HepG2 (cell line): Measurements from ENCODE around the gene SPATA21. TPM values are rescaled to one million over a fixed set of nuclear protein-coding genes. Genes with fewer than 3 reads are reported as not detected.

Experiments
- NR2F6 ChIP-seq, 2 experiments: IDR thresholded peaks; 2 replicates each; pipeline ENCODE4 v1.6.1; 2016; ENCODE audit warnings: antibody characterized with exemption in 1 of 2, mild to moderate bottlenecking in 1 of 2
- POLR2A ChIP-seq, 2 experiments: IDR thresholded peaks; 2 replicates each; pipeline ENCODE4 v1.6.1; 2011; ENCODE audit warnings: low read depth in 2 of 2, low read length in 2 of 2, mild to moderate bottlenecking in 1 of 2, moderate library complexity in 1 of 2; ENCODE audit not compliant: insufficient read depth in 1 of 2
- RXRA ChIP-seq: sonication (generic); formaldehyde crosslinking; IDR thresholded peaks from 2 replicates; pipeline ENCODE4 v1.5.1; 2020; ENCODE audit warnings: missing genetic modification reagents
- SMARCC2 ChIP-seq: fragments of 450-650 bp; IDR thresholded peaks from 2 replicates; pipeline ENCODE4 v1.6.1; 2017; ENCODE audit warnings: antibody characterized with exemption, mild to moderate bottlenecking
- SP5 ChIP-seq: IDR thresholded peaks from 2 replicates; pipeline ENCODE4 v1.6.1; 2016; ENCODE audit warnings: low read depth, borderline replicate concordance
- ZNF7 ChIP-seq: IDR thresholded peaks from 2 replicates; pipeline ENCODE4 v1.6.1; 2016; ENCODE audit warnings: missing biosample characterization, missing genetic modification reagents
- polyA plus RNA-seq, 8 experiments: library from polyadenylated mRNA; depleted of rRNA in 3 of 8; stranded (reverse) in 7 of 8; unstranded in 1 of 8; fragments of >200 nt; fragmentation: Illumina TruSeq in 4 of 8; extraction: Trizol in 4 of 8; gene quantifications; 2 replicates each; pipeline versions ENCODE4 v1.2.1 to v1.2.3, GENCODE V29; 2011 to 2016; ENCODE audit warnings: low read depth in 4 of 8, missing spikeins in 1 of 8, mixed read lengths in 1 of 8; ENCODE audit not compliant: insufficient read depth in 1 of 8
- total RNA-seq, 5 experiments: library from RNA; depleted of rRNA; stranded (reverse); fragments of >200 nt; fragmentation: Illumina TruSeq; extraction: Trizol; gene quantifications; 2 replicates each; pipeline ENCODE4 v1.2.3, GENCODE V29; 2016; ENCODE audit warnings: low read depth in 1 of 5
- TF ChIP-seq, protein P1 (sequence below): sonication (generic); formaldehyde crosslinking; IDR thresholded peaks from 2 replicates; pipeline ENCODE4 v1.5.1; 2020; ENCODE audit warnings: mild to moderate bottlenecking, missing genetic modification reagents, moderate library complexity
- TF ChIP-seq, protein P2 (sequence below): sonication (generic); formaldehyde crosslinking; IDR thresholded peaks from 2 replicates; pipeline ENCODE4 v1.8.1; 2022; ENCODE audit warnings: low read depth, mild to moderate bottlenecking, missing genetic modification reagents

Gene SPATA21
- total and polyA plus RNA-seq, 2 of the 13 experiments (the other 11 are each of a cell fraction or from before 2014, with no cell fraction given), result 0.80 to 1.4 TPM

DNA sequence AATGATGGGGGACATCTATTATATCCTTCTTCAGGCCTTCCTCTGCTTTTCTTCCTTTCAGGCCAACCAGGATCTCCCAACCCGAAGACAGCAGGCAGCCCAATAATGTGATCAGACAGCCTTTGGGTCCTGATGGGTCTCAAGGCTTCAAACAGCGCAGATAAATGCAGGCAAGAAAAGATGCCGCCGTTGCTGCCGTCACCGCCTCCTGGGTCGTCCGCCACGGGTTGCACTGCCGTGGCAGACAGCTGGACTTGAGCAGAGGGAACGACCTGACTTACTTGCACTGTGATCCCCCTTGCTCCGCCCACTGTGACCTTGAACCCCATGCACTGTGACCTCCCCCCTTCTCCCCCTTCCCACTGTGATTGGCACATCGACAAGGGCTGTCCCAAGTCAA is 42.2 kb downstream of the SPATA21 start (continued):
- TF ChIP-seq, protein P1, sequence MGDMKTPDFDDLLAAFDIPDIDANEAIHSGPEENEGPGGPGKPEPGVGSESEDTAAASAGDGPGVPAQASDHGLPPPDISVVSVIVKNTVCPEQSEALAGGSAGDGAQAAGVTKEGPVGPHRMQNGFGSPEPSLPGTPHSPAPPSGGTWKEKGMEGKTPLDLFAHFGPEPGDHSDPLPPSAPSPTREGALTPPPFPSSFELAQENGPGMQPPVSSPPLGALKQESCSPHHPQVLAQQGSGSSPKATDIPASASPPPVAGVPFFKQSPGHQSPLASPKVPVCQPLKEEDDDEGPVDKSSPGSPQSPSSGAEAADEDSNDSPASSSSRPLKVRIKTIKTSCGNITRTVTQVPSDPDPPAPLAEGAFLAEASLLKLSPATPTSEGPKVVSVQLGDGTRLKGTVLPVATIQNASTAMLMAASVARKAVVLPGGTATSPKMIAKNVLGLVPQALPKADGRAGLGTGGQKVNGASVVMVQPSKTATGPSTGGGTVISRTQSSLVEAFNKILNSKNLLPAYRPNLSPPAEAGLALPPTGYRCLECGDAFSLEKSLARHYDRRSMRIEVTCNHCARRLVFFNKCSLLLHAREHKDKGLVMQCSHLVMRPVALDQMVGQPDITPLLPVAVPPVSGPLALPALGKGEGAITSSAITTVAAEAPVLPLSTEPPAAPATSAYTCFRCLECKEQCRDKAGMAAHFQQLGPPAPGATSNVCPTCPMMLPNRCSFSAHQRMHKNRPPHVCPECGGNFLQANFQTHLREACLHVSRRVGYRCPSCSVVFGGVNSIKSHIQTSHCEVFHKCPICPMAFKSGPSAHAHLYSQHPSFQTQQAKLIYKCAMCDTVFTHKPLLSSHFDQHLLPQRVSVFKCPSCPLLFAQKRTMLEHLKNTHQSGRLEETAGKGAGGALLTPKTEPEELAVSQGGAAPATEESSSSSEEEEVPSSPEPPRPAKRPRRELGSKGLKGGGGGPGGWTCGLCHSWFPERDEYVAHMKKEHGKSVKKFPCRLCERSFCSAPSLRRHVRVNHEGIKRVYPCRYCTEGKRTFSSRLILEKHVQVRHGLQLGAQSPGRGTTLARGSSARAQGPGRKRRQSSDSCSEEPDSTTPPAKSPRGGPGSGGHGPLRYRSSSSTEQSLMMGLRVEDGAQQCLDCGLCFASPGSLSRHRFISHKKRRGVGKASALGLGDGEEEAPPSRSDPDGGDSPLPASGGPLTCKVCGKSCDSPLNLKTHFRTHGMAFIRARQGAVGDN (CRISPR knock-in tag), result 0 out of 2 replicates have a peak, but pooled peaks have one; percentile 14
- TF ChIP-seq, protein P2, sequence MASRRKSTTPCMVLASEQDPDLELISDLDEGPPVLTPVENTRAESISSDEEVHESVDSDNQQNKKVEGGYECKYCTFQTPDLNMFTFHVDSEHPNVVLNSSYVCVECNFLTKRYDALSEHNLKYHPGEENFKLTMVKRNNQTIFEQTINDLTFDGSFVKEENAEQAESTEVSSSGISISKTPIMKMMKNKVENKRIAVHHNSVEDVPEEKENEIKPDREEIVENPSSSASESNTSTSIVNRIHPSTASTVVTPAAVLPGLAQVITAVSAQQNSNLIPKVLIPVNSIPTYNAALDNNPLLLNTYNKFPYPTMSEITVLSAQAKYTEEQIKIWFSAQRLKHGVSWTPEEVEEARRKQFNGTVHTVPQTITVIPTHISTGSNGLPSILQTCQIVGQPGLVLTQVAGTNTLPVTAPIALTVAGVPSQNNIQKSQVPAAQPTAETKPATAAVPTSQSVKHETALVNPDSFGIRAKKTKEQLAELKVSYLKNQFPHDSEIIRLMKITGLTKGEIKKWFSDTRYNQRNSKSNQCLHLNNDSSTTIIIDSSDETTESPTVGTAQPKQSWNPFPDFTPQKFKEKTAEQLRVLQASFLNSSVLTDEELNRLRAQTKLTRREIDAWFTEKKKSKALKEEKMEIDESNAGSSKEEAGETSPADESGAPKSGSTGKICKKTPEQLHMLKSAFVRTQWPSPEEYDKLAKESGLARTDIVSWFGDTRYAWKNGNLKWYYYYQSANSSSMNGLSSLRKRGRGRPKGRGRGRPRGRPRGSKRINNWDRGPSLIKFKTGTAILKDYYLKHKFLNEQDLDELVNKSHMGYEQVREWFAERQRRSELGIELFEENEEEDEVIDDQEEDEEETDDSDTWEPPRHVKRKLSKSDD (CRISPR knock-in tag), result 0 out of 2 replicates have a peak, but pooled peaks have one; percentile 30
- TF ChIP-seq RXRA (CRISPR knock-in tag), result peak; percentile 30; the same call in 1 of the 2 replicates
- TF ChIP-seq SMARCC2, result no peak
- peak; percentile 18; the same call in 1 of the 2 replicates for TF ChIP-seq ZNF7 (CRISPR knock-in tag)
- TF ChIP-seq SP5 (CRISPR knock-in tag), result peak; percentile 47; the same call in 1 of the 2 replicates
- TF ChIP-seq NR2F6 (IDR thresholded peaks at IDR 0.05), result peak; percentile 19; the same call in 1 of the 2 replicates
- TF ChIP-seq NR2F6 (CRISPR knock-in tag; IDR thresholded peaks at IDR 0.05), result 0 out of 2 replicates have a peak, but pooled peaks have one; percentile 16
- TF ChIP-seq POLR2A (IDR thresholded peaks at IDR 0.05; ENCODE audit: insufficient read depth in 1 of 2, low read depth in 2 of 2, low read length in 2 of 2), result peak in 1 of 2 experiments; percentile 18; a peak in 1 of 4 replicates
